Endothelial cell of umbilical vein (primary cell): ENCODE measurements around the gene NCL. TPM values are rescaled to one million over a fixed set of nuclear protein-coding genes. Genes with fewer than 3 reads are reported as not detected.

Source experiments
- BruUV-seq: library from RNA; stranded (reverse); fragments of 400-500 nt; replicated peaks from 2 replicates; lab custom pipeline; 2021; lab: Mats Ljungman, UMichigan
- CTCF ChIA-PET: fragments of 300-600, 350-600 bp; sonication (Branson Sonifier 250); formaldehyde crosslinking; loops from one replicate; lab custom pipeline; 2021; ENCODE audit warnings: antibody characterized with exemption, inconsistent platforms; lab: Charles Lee
- POLR2A ChIA-PET: fragments of 300-600, 350-600 bp; sonication (Branson Sonifier 250); formaldehyde crosslinking; loops from one replicate; lab custom pipeline; 2021; ENCODE audit warnings: antibody characterized with exemption, inconsistent platforms; lab: Charles Lee
- DNase-seq: peaks from one replicate; pipeline ENCODE4 v3.0.0-alpha.2; 2011; ENCODE audit warnings: low read depth, low spot score
- FAIRE-seq: peaks from 2 replicates; lab custom pipeline; 2011; peaks lifted over from hg19 to GRCh38; lab: Jason Lieb, UNC
- H2AFZ ChIP-seq: 2 replicates; pipeline ENCODE4 v1.6.0; 2012; ENCODE audit warnings: low read depth, low read length, control low read depth, inconsistent platforms
- H3K27ac ChIP-seq: 2 replicates; pipeline ENCODE4 v1.5.1; 2011; ENCODE audit warnings: low read depth, mild to moderate bottlenecking, control low read depth, low read length, moderate library complexity; ENCODE audit not compliant: insufficient read depth
- H3K27me3 ChIP-seq, 2 experiments: 2 replicates each; pipeline versions ENCODE4 v1.6.0 to v1.6.1; 2011; ENCODE audit warnings: low read length in 2 of 2, mixed read lengths in 1 of 2; ENCODE audit not compliant: control insufficient read depth in 2 of 2, insufficient read depth in 2 of 2
- H3K36me3 ChIP-seq, 2 experiments: 2 replicates in 1 of 2; 3 replicates in 1 of 2; pipeline ENCODE4 v1.5.1; 2011; ENCODE audit warnings: low read length in 2 of 2, mild to moderate bottlenecking in 1 of 2, moderate library complexity in 1 of 2; ENCODE audit not compliant: control insufficient read depth in 2 of 2, insufficient read depth in 2 of 2; ENCODE audit errors: extremely low read depth in 1 of 2
- H3K4me1 ChIP-seq: 3 replicates; pipeline ENCODE4 v1.5.1; 2011; ENCODE audit warnings: mild to moderate bottlenecking, low read length; ENCODE audit not compliant: control insufficient read depth, insufficient read depth; ENCODE audit errors: extremely low read depth
- H3K4me2 ChIP-seq: 2 replicates; pipeline ENCODE4 v1.6.1; 2011; ENCODE audit warnings: low read length, control low read depth, mixed read lengths; ENCODE audit not compliant: insufficient read depth
- H3K4me3 ChIP-seq, 3 experiments: fragments of 200-600 bp in 1 of 3; sonication (generic), shearing (Covaris generic) in 1 of 3; replicated peaks in 1 of 3; 2 replicates each; pipeline ENCODE4 v1.5.1; 2011 to 2016; ENCODE audit warnings: control low read depth in 3 of 3, low read length in 3 of 3, mild to moderate bottlenecking in 2 of 3, inconsistent platforms in 1 of 3, low read depth in 1 of 3, moderate library complexity in 1 of 3; ENCODE audit not compliant: insufficient read depth in 1 of 3
- H3K79me2 ChIP-seq: 2 replicates; pipeline ENCODE4 v1.6.0; 2012; ENCODE audit warnings: low read length, inconsistent platforms; ENCODE audit not compliant: control insufficient read depth, insufficient read depth
- H3K9ac ChIP-seq: replicated peaks from 2 replicates; pipeline ENCODE3; 2011; ENCODE audit warnings: low read length, control low read depth; ENCODE audit not compliant: insufficient read depth; ENCODE audit errors: extremely low read depth
- H3K9me1 ChIP-seq: replicated peaks from 3 replicates; pipeline ENCODE4 v1.6.0; 2011; ENCODE audit warnings: mild to moderate bottlenecking, low read length; ENCODE audit not compliant: control insufficient read depth, insufficient read depth; ENCODE audit errors: extremely low read depth
- H3K9me3 ChIP-seq: replicated peaks from 2 replicates; pipeline ENCODE4 v1.5.1; 2012; ENCODE audit warnings: low read length, inconsistent platforms; ENCODE audit not compliant: control insufficient read depth, insufficient read depth
- H4K20me1 ChIP-seq: replicated peaks from 2 replicates; pipeline ENCODE3; 2011; ENCODE audit warnings: mild to moderate bottlenecking, low read length; ENCODE audit not compliant: control insufficient read depth, insufficient read depth; ENCODE audit errors: extremely low read depth
- CTCF ChIP-seq, 2 donors: IDR thresholded peaks; 1 replicate in 1 of 2; 2 replicates in 1 of 2; pipeline ENCODE4 v1.5.1; 2011; ENCODE audit warnings: low read length in 2 of 2, mild to moderate bottlenecking in 2 of 2, moderate library complexity in 2 of 2, control low read depth in 1 of 2, inconsistent platforms in 1 of 2, low read depth in 1 of 2; ENCODE audit not compliant: insufficient read depth in 1 of 2; ENCODE audit errors: extremely low read depth in 1 of 2
- EZH2 ChIP-seq: IDR thresholded peaks from 2 replicates; pipeline ENCODE4 v1.6.1; 2012; ENCODE audit warnings: borderline replicate concordance, low read depth, mild to moderate bottlenecking, moderate library complexity, low read length, inconsistent platforms; ENCODE audit not compliant: severe bottlenecking
- JUN ChIP-seq: IDR thresholded peaks from 2 replicates; pipeline ENCODE4 v1.6.1; 2011; ENCODE audit warnings: borderline replicate concordance, low read depth; ENCODE audit not compliant: insufficient read length, insufficient read depth
- POLR2AphosphoS5 ChIP-seq: IDR thresholded peaks from 2 replicates; pipeline ENCODE4 v1.6.1; 2012; ENCODE audit warnings: low read depth, mild to moderate bottlenecking, control low read depth, low read length, moderate library complexity; ENCODE audit not compliant: insufficient read depth
- dilution Hi-C: fragments of 300-500 bp; cut with MboI; formaldehyde crosslinking; loops from one replicate; pipeline ENCODE4 v1.15.0; 2019; ENCODE audit warnings: low sequenced_read_pairs; ENCODE audit not compliant: extremely low pct_ligation_motif_present
- intact Hi-C: fragments of 100-400 bp; cut with micrococcal nuclease; formaldehyde crosslinking; loops from one replicate; pipeline ENCODE4 v1.10.0; 2022
- polyA plus RNA-seq, 4 experiments: library from polyadenylated mRNA; depleted of rRNA in 3 of 4; stranded (reverse) in 3 of 4; unstranded in 1 of 4; fragments of >200 nt; gene quantifications; 2 replicates each; pipeline versions ENCODE4 v1.2.1 to v1.2.3, GENCODE V29; 2011 to 2012; ENCODE audit warnings: missing spikeins in 1 of 4
- total RNA-seq: library from RNA; stranded (reverse); gene quantifications from 2 replicates; pipeline ENCODE4 v1.2.3, GENCODE V29; 2021

The NCL gene
- total and polyA plus RNA-seq, 2 donors (not counting 3 experiments of a cell fraction or from before 2014, with no cell fraction given) = 35.3 to 708 TPM

- FAIRE-seq (no peak), DNase-seq (no peak)
- H3K79me2 ChIP-seq = no peaks in the 10 kb centered on the region
- intact Hi-C loops (no loop called here), dilution Hi-C loops (no loop called here)
- H4K20me1 ChIP-seq = no peaks in the 10 kb centered on the region
- POLR2A ChIA-PET = interaction anchor here (6.9 kb wide), 1 partner anchor 16 kb away, joined by 42 read pairs; the partner anchor contains the start of gene NCL
- no peaks in the 10 kb centered on the region for H3K27me3 ChIP-seq
- H3K9ac ChIP-seq = no peak overlapping the region
- H3K4me1 ChIP-seq = peaks cover 9% of the 10 kb centered on the region
- no peak overlapping the region for H3K27ac ChIP-seq
- no peaks in the 10 kb centered on the region for H3K9me1 ChIP-seq
- no TSS peak for BruUV-seq
- no peak for TF ChIP-seq EZH2
- no peak for TF ChIP-seq JUN
- H3K36me3 ChIP-seq = no peaks in the 10 kb centered on the region
- no peak overlapping the region for H2AFZ ChIP-seq
- CTCF ChIA-PET = interaction anchor here (0.8 to 3.9 kb wide), 4 partner anchors 12 to 120 kb away, joined by 3 to 36 read pairs (median 15); partner anchors contain the start of gene NCL
- H3K9me3 ChIP-seq = no peaks in the 10 kb centered on the region
- H3K4me2 ChIP-seq = no peak overlapping the region
- H3K4me3 ChIP-seq = no peak overlapping the region
Observed at GRCh38 chr2:231480781-231481180, 16.5 kb upstream of the NCL start.

DNA sequence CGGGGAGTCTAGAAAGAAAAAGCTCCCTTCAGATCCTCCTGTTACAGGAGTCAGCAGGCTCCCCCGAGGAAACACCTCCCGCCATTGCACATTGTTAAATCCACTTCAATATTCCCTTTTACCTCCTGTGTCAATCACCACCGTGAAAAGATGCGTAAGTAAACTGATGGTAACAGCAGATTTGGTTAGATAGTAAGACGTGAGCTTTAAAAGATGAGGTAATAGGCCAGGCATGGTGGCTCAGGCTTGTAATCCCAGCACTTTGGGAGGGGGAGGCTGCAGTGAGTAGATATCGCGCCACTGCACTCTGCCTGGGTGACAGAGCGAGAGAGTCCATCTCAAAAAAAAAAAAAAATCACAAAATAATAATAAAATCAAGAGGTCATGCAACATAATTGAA, 15.2 kb upstream of the NCL start:
- Histone ChIP-seq H3K27ac (no peak overlapping the region), H3K9ac (no peak overlapping the region), H3K4me3 (no peak overlapping the region), H3K9me3 (no peaks in the 10 kb centered on the region), H3K4me2 (no peak overlapping the region), H2AFZ (no peak overlapping the region), H3K9me1 (no peaks in the 10 kb centered on the region), H3K4me1 (peaks cover 9% of the 10 kb centered on the region), H4K20me1 (no peaks in the 10 kb centered on the region), H3K36me3 (no peaks in the 10 kb centered on the region), H3K79me2 (no peaks in the 10 kb centered on the region), H3K27me3 (no peaks in the 10 kb centered on the region)
- POLR2A ChIA-PET = interaction anchor here (6.9 kb wide), 1 partner anchor 15 kb away, joined by 42 read pairs; the partner anchor contains the start of gene NCL
- DNase-seq (no peak), FAIRE-seq (no peak)
- BruUV-seq = no TSS peak
- CTCF ChIA-PET = interaction anchor here (1.4 kb wide), 1 partner anchor 15 kb away, joined by 3 read pairs; the partner anchor contains the start of gene NCL
- dilution Hi-C loops (no loop called here), intact Hi-C loops (no loop called here)
- no peak for TF ChIP-seq POLR2AphosphoS5
- TF ChIP-seq CTCF (IDR thresholded peaks at IDR 0.05; ENCODE audit: extremely low read depth in 1 of 2, insufficient read depth in 1 of 2, low read depth in 1 of 2, low read length in 2 of 2) = no peak
